IMR-90 (cell line): ENCODE results near the gene TRPM1. TPM values are rescaled to one million over a fixed set of nuclear protein-coding genes. Genes with fewer than 3 reads are reported as not detected.

Experiments
- ATAC-seq: fragments of 200-7000 bp; cut with Tn5 transposase; 2 replicates; pipeline ENCODE4 v1.9.1; 2020; ENCODE audit warnings: low read depth, mild to moderate bottlenecking, moderate library complexity
- BruUV-seq: library from RNA; stranded (reverse); fragments of 400-500 nt; replicated peaks from 2 replicates; lab custom pipeline; 2021; lab: Mats Ljungman, UMichigan
- CTCF ChIA-PET: fragments of 300-600 bp; formaldehyde crosslinking; extraction: SDS; loops from one replicate; lab custom pipeline; 2021; ENCODE audit warnings: antibody characterized with exemption; lab: Yijun Ruan, JAX
- POLR2A ChIA-PET: fragments of 300-600 bp; sonication (Branson Sonifier 250); formaldehyde crosslinking; loops from one replicate; lab custom pipeline; 2022; ENCODE audit warnings: antibody characterized with exemption; ENCODE audit not compliant: unreplicated experiment; lab: Charles Lee
- DNase-seq: peaks from one replicate; pipeline ENCODE4 v3.0.0; 2013
- H2AFZ ChIP-seq: replicated peaks from 2 replicates; pipeline ENCODE3; 2013; ENCODE audit warnings: low read length, mild to moderate bottlenecking; ENCODE audit not compliant: poor library complexity
- H2AK5ac ChIP-seq: 2 replicates; pipeline ENCODE4 v1.6.1; 2013; ENCODE audit warnings: low read depth, low read length, inconsistent platforms
- H2AK9ac ChIP-seq: replicated peaks from 2 replicates; pipeline ENCODE3; 2013; ENCODE audit warnings: mild to moderate bottlenecking, low read depth, low read length, moderate library complexity; ENCODE audit not compliant: poor library complexity
- H2BK120ac ChIP-seq: 2 replicates; pipeline ENCODE4 v1.6.1; 2013; ENCODE audit warnings: low read depth, low read length, inconsistent platforms
- H2BK15ac ChIP-seq: 3 replicates; pipeline ENCODE4 v1.6.1; 2013; ENCODE audit warnings: low read depth, low read length, inconsistent platforms
- H2BK20ac ChIP-seq: 2 replicates; pipeline ENCODE4 v1.6.1; 2013; ENCODE audit warnings: low read depth, mild to moderate bottlenecking, inconsistent platforms, low read length, moderate library complexity
- H2BK5ac ChIP-seq: 2 replicates; pipeline ENCODE4 v1.6.1; 2013; ENCODE audit warnings: mild to moderate bottlenecking, low read depth, low read length, inconsistent platforms; ENCODE audit not compliant: poor library complexity, severe bottlenecking
- H3K14ac ChIP-seq: replicated peaks from 2 replicates; pipeline ENCODE4 v1.6.1; 2013; ENCODE audit warnings: low read depth, low read length, inconsistent platforms
- H3K18ac ChIP-seq: 2 replicates; pipeline ENCODE4 v1.6.1; 2013; ENCODE audit warnings: low read depth, low read length, control low read depth
- H3K23ac ChIP-seq: 2 replicates; pipeline ENCODE4 v1.6.1; 2013; ENCODE audit warnings: low read depth, low read length, inconsistent platforms
- H3K27ac ChIP-seq: 2 replicates; pipeline ENCODE4 v1.5.1; 2013; ENCODE audit warnings: mild to moderate bottlenecking, control low read depth, low read length; ENCODE audit not compliant: insufficient read depth
- H3K27me3 ChIP-seq: 2 replicates; pipeline ENCODE4 v1.6.1; 2013; ENCODE audit warnings: low read length; ENCODE audit not compliant: control insufficient read depth, insufficient read depth
- H3K36me3 ChIP-seq: 2 replicates; pipeline ENCODE4 v1.6.1; 2013; ENCODE audit warnings: low read length, mixed read lengths; ENCODE audit not compliant: control insufficient read depth, insufficient read depth
- H3K4ac ChIP-seq: 2 replicates; pipeline ENCODE4 v1.6.1; 2013; ENCODE audit warnings: low read depth, low read length, inconsistent platforms
- H3K4me1 ChIP-seq: 2 replicates; pipeline ENCODE4 v1.6.1; 2013; ENCODE audit warnings: low read length, mixed read lengths; ENCODE audit not compliant: control insufficient read depth, insufficient read depth
- H3K4me2 ChIP-seq: 2 replicates; pipeline ENCODE4 v1.6.1; 2013; ENCODE audit warnings: low read depth, mild to moderate bottlenecking, control low read depth, low read length, moderate library complexity
- H3K4me3 ChIP-seq: 2 replicates; pipeline ENCODE4 v1.5.1; 2013; ENCODE audit warnings: low read depth, mild to moderate bottlenecking, control low read depth, low read length, moderate library complexity; ENCODE audit not compliant: insufficient read depth
- H3K56ac ChIP-seq: 2 replicates; pipeline ENCODE4 v1.6.1; 2013; ENCODE audit warnings: low read length, inconsistent platforms; ENCODE audit not compliant: insufficient read depth; ENCODE audit errors: extremely low read depth
- H3K79me1 ChIP-seq, 2 experiments: 2 replicates each; pipeline ENCODE4 v1.6.1; 2013; ENCODE audit warnings: low read length in 2 of 2, inconsistent platforms in 1 of 2, low read depth in 1 of 2
- H3K9ac ChIP-seq: 2 replicates; pipeline ENCODE4 v1.6.1; 2013; ENCODE audit warnings: low read depth, low read length, control low read depth
- H3K9me1 ChIP-seq: 2 replicates; pipeline ENCODE4 v1.6.1; 2013; ENCODE audit warnings: low read length, inconsistent platforms; ENCODE audit not compliant: insufficient read depth
- H3K9me3 ChIP-seq: 2 replicates; pipeline ENCODE4 v1.6.1; 2013; ENCODE audit warnings: low read length; ENCODE audit not compliant: control insufficient read depth, insufficient read depth
- H4K20me1 ChIP-seq: 2 replicates; pipeline ENCODE4 v1.6.1; 2013; ENCODE audit warnings: low read length, inconsistent platforms; ENCODE audit not compliant: insufficient read depth
- H4K5ac ChIP-seq: 2 replicates; pipeline ENCODE4 v1.6.1; 2013; ENCODE audit warnings: mild to moderate bottlenecking, low read depth, low read length, control low read depth
- H4K8ac ChIP-seq, 2 experiments: 2 replicates each; pipeline ENCODE4 v1.6.1; 2013; ENCODE audit warnings: low read depth in 2 of 2, low read length in 2 of 2, control low read depth in 1 of 2, inconsistent platforms in 1 of 2
- H4K91ac ChIP-seq: 2 replicates; pipeline ENCODE4 v1.6.1; 2013; ENCODE audit warnings: low read depth, low read length, inconsistent platforms; ENCODE audit not compliant: insufficient read depth
- BHLHE40 ChIP-seq: fragments of 150-350 bp; IDR thresholded peaks from 2 replicates; pipeline ENCODE4 v1.6.1; 2016; ENCODE audit warnings: mild to moderate bottlenecking, low read depth, low read length
- CEBPB ChIP-seq: IDR thresholded peaks from 2 replicates; pipeline ENCODE4 v1.6.1; 2012; ENCODE audit warnings: low read depth, low read length, improper control_type of control experiment
- CHD1 ChIP-seq: IDR thresholded peaks from 2 replicates; pipeline ENCODE4 v1.6.1; 2012; ENCODE audit warnings: low read depth, low read length, improper control_type of control experiment
- MAFK ChIP-seq: IDR thresholded peaks from 2 replicates; pipeline ENCODE4 v1.6.1; 2012; ENCODE audit warnings: low read depth, low read length, improper control_type of control experiment
- MXI1 ChIP-seq: IDR thresholded peaks from 2 replicates; pipeline ENCODE4 v1.6.1; 2012; ENCODE audit warnings: low read depth, mild to moderate bottlenecking, low read length, moderate library complexity, borderline replicate concordance
- NFE2L2 ChIP-seq: fragments of 150-350 bp; IDR thresholded peaks from 2 replicates; pipeline ENCODE4 v1.6.1; 2016; ENCODE audit warnings: low read depth, mild to moderate bottlenecking, low read length
- RAD21 ChIP-seq: IDR thresholded peaks from 2 replicates; pipeline ENCODE4 v1.6.1; 2012; ENCODE audit warnings: low read length, improper control_type of control experiment
- RCOR1 ChIP-seq: IDR thresholded peaks from 2 replicates; pipeline ENCODE4 v1.6.1; 2012; ENCODE audit warnings: mild to moderate bottlenecking, low read length, improper control_type of control experiment; ENCODE audit not compliant: insufficient replicate concordance
- RFX5 ChIP-seq: IDR thresholded peaks from 2 replicates; pipeline ENCODE4 v1.8.0; 2012; ENCODE audit warnings: low read depth, mild to moderate bottlenecking, low read length, moderate library complexity
- SMC3 ChIP-seq: fragments of 150-350 bp; IDR thresholded peaks from 2 replicates; pipeline ENCODE4 v1.6.1; 2016; ENCODE audit warnings: low read depth, mild to moderate bottlenecking, antibody characterized with exemption, low read length, moderate library complexity
- WGBS, 2 experiments: methylation state at CpG; one replicate each; pipeline versions ENCODE4 v1.1.5 to v1.1.7; 2013; ENCODE audit warnings: missing lambda C conversion rate in 2 of 2; ENCODE audit not compliant: insufficient read length in 1 of 2; ENCODE audit errors: extremely low coverage in 2 of 2; 5-methylcytosine and 5-hydroxymethylcytosine counted together
- dilution Hi-C: fragments of 300-500 bp; cut with HindIII; formaldehyde crosslinking; loops from one replicate; pipeline ENCODE4 v1.14.3; 2018; ENCODE audit warnings: low sequenced_read_pairs; ENCODE audit not compliant: unreplicated experiment
- in situ Hi-C: fragments of 300-500 bp; cut with MboI; formaldehyde crosslinking; loops from 3 replicates; pipeline ENCODE4 v1.14.3; 2019; ENCODE audit warnings: low sequenced_read_pairs, inconsistent platforms, mixed read lengths
- intact Hi-C: fragments of 100-400 bp; cut with micrococcal nuclease; formaldehyde crosslinking; loops from 2 replicates; pipeline ENCODE4 v1.10.0; 2022
- polyA plus RNA-seq, 3 experiments: library from polyadenylated mRNA; depleted of rRNA; stranded (reverse); fragments of >200 nt; gene quantifications; 2 replicates each; pipeline ENCODE4 v1.2.3, GENCODE V29; 2012; ENCODE audit warnings: low replicate concordance in 1 of 3
- total RNA-seq: library from RNA; depleted of rRNA; stranded (reverse); fragments of >200 nt; gene quantifications from 2 replicates; pipeline ENCODE4 v1.2.3, GENCODE V29; 2012
- TF ChIP-seq, protein P1 (sequence below): fragments of 150-350 bp; IDR thresholded peaks from 2 replicates; pipeline ENCODE4 v1.6.1; 2017; ENCODE audit warnings: mild to moderate bottlenecking, antibody characterized with exemption, low read length, low read depth
- TF ChIP-seq, protein P2 (sequence below): fragments of 150-350 bp; IDR thresholded peaks from 2 replicates; pipeline ENCODE4 v1.6.1; 2016; ENCODE audit warnings: low read depth, mild to moderate bottlenecking, low read length, moderate library complexity, borderline replicate concordance
- TF ChIP-seq, protein P3 (sequence below): conservative IDR thresholded peaks from 2 replicates; pipeline ENCODE4 v1.5.1; 2012; ENCODE audit warnings: mild to moderate bottlenecking, low read depth, low read length, improper control_type of control experiment

The TRPM1 gene
- total and polyA plus RNA-seq, 2 of the 4 experiments (the other 2 are of a cell fraction), result not detected

DNA sequence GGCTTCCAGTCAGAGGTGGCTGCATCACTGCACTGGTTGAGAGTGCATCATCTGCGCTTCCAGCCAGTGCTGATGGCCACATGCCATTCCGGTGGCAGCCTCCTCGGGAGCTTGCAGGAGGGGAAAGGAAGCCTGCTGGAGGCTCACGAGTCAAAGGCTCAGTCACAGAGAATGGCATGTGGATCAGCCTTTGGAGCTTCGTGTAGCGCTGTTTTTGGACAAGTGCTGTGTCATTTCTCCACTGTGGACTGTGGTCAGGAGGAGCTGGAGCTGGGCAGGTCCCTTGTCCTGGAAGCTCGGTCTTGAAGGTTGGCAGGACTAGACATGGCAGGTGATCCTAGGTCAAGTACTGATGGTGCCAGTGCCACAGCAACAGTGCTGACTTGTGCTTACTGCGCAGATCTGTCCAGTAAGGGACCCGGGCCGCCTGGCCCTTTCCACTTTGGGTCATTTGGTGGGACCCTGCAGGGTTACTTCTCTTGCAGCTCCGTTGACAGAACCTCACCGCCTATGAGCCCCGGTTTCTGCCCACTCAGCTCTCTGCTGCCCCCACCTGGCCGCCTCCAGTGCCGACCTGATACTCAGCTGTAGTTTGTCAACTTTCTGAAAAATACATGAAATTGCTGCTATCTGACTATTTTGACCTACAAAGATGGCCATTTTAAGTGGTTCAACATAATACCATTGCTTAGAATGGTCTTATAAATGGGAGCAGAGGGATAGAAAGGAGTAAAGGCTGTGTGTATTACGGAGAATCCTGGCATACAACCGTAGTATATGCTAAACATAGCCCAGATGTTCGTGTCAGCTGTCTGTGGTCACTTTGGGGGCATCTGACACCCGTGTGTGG lies 27.6 kb upstream of the TRPM1 start:
- intact Hi-C loops (loop anchor here (1.0 to 2.0 kb wide), 5 partner anchors 138 to 464 kb away; partner anchors contain the start of gene MTMR10), dilution Hi-C loops (no loop called here), in situ Hi-C loops (loop anchor here (10.0 kb wide), 2 partner anchors 224 to 464 kb away; partner anchors contain the start of gene FAN1)
- no peak overlapping the region for H3K4ac ChIP-seq
- no peak overlapping the region for H3K27ac ChIP-seq
- peak overlapping the region; percentile 12 for H2AK9ac ChIP-seq
- H2AK5ac ChIP-seq, result no peak overlapping the region; the same call in 1 of the 2 replicates
- ChIA-PET CTCF (interaction anchor here (0.5 to 2.0 kb wide), 25 partner anchors 9 to 377 kb away, joined by 3 to 10 read pairs (median 4); partner anchors contain the start of gene MTMR10), POLR2A (no interaction called here)
- no peaks in the 10 kb centered on the region for H3K36me3 ChIP-seq
- no peak overlapping the region for H4K5ac ChIP-seq
- peak overlapping the region; percentile 69; the same call in 1 of the 2 replicates for H3K4me2 ChIP-seq
- H2BK120ac ChIP-seq, result no peak overlapping the region
- no peaks in the 10 kb centered on the region for H4K20me1 ChIP-seq
- H3K4me3 ChIP-seq, result no peak overlapping the region
- 35% methylated on average over 8 of the region's 19 CpGs; no CpG with 5 or more reads in 1 of the 2 experiments for WGBS, 2 experiments
- H3K18ac ChIP-seq, result no peak overlapping the region
- no peak overlapping the region for H3K23ac ChIP-seq
- no peak overlapping the region for H2BK20ac ChIP-seq
- no peak overlapping the region for H3K56ac ChIP-seq
- H3K9ac ChIP-seq, result no peak overlapping the region
- no peak overlapping the region for H2BK15ac ChIP-seq
- DNase-seq (peak; percentile 57), ATAC-seq (peak; percentile 96)
- no peak overlapping the region for H4K8ac ChIP-seq
- H2AFZ ChIP-seq, result peak overlapping the region; percentile 72
- no peaks in the 10 kb centered on the region for H3K9me1 ChIP-seq
- no peaks in the 10 kb centered on the region; the same call in 1 of the 2 replicates for H3K9me3 ChIP-seq
- BruUV-seq, result no TSS peak
- peaks cover 4% of the 10 kb centered on the region for H3K4me1 ChIP-seq
- no peak overlapping the region for H2BK5ac ChIP-seq
- H3K27me3 ChIP-seq, result peaks cover 16% of the 10 kb centered on the region
- no peak overlapping the region for H3K14ac ChIP-seq
- no peaks in the 10 kb centered on the region for H3K79me1 ChIP-seq
- H4K91ac ChIP-seq, result no peak overlapping the region
- peak; percentile 93 for TF ChIP-seq SMC3
- TF ChIP-seq RAD21, result peak; percentile 92
- TF ChIP-seq, protein P1, sequence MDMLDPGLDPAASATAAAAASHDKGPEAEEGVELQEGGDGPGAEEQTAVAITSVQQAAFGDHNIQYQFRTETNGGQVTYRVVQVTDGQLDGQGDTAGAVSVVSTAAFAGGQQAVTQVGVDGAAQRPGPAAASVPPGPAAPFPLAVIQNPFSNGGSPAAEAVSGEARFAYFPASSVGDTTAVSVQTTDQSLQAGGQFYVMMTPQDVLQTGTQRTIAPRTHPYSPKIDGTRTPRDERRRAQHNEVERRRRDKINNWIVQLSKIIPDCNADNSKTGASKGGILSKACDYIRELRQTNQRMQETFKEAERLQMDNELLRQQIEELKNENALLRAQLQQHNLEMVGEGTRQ, result no peak
- no peak for TF ChIP-seq MXI1
- TF ChIP-seq RCOR1, result no peak
- no peak for TF ChIP-seq CEBPB
- no peak for TF ChIP-seq RFX5
- TF ChIP-seq, protein P2, sequence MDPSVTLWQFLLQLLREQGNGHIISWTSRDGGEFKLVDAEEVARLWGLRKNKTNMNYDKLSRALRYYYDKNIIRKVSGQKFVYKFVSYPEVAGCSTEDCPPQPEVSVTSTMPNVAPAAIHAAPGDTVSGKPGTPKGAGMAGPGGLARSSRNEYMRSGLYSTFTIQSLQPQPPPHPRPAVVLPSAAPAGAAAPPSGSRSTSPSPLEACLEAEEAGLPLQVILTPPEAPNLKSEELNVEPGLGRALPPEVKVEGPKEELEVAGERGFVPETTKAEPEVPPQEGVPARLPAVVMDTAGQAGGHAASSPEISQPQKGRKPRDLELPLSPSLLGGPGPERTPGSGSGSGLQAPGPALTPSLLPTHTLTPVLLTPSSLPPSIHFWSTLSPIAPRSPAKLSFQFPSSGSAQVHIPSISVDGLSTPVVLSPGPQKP, result no peak
- TF ChIP-seq CHD1, result no peak
- TF ChIP-seq, protein P3, sequence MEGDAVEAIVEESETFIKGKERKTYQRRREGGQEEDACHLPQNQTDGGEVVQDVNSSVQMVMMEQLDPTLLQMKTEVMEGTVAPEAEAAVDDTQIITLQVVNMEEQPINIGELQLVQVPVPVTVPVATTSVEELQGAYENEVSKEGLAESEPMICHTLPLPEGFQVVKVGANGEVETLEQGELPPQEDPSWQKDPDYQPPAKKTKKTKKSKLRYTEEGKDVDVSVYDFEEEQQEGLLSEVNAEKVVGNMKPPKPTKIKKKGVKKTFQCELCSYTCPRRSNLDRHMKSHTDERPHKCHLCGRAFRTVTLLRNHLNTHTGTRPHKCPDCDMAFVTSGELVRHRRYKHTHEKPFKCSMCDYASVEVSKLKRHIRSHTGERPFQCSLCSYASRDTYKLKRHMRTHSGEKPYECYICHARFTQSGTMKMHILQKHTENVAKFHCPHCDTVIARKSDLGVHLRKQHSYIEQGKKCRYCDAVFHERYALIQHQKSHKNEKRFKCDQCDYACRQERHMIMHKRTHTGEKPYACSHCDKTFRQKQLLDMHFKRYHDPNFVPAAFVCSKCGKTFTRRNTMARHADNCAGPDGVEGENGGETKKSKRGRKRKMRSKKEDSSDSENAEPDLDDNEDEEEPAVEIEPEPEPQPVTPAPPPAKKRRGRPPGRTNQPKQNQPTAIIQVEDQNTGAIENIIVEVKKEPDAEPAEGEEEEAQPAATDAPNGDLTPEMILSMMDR, result peak; percentile 93
- no peak for TF ChIP-seq BHLHE40
- peak; percentile 49; the same call in 1 of the 2 replicates for TF ChIP-seq MAFK
- TF ChIP-seq NFE2L2, result no peak
